ENCODE measurements around the gene MSRB3. TPM values are rescaled to one million over a fixed set of nuclear protein-coding genes. Genes with fewer than 3 reads are reported as not detected.

Gene MSRB3
- total RNA-seq, 2 donors from 2014 or later, result 3.5 to 29.6 TPM

DNA sequence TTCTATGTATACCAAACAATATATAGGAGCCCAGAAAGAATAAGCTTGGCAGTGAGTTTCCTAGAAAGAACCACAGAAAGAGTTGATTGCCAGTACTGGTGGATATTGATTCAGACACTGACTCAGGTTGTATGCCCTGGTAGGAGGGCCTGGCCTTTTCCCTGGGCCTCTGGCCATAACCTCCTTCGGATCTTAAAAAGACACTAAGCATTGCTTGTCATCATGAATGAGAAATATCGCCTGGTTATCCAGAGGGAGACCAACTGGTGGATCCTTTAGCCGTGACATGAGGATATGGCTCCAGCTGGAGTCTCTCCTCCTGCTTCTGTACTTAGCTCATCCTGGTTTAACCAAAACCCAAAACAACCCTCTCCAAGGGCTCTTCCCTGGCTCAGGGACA, 231.5 kb downstream of the MSRB3 start:
- Histone ChIP-seq H3K4me3 (no peak overlapping the region), H3K9me3 (no peaks in the 10 kb centered on the region), H3K4me1 (no peaks in the 10 kb centered on the region), H3K9ac (ENCODE audit: low read depth in 2 of 2, low read length in 2 of 2) (no peak overlapping the region), H3K27ac (no peak overlapping the region), H3K36me3 (no peaks in the 10 kb centered on the region), H3K27me3 (no peaks in the 10 kb centered on the region)
- no peak for DNase-seq
- intact Hi-C loops (cut with DNase I), result no loop called here
- TF ChIP-seq CTCF (IDR thresholded peaks at IDR 0.05), result no peak

- no peak for TF ChIP-seq CTCF (IDR thresholded peaks at IDR 0.05)
- Histone ChIP-seq H3K4me1 (no peaks in the 10 kb centered on the region), H3K4me3 (no peak overlapping the region), H3K9me3 (no peaks in the 10 kb centered on the region), H3K36me3 (no peaks in the 10 kb centered on the region), H3K27ac (no peak overlapping the region), H3K27me3 (no peaks in the 10 kb centered on the region), H3K9ac (ENCODE audit: low read depth in 2 of 2, low read length in 2 of 2) (no peak overlapping the region)
- intact Hi-C loops (cut with DNase I), result no loop called here
- DNase-seq, result peak; percentile 41
Observed at GRCh38 chr12:65510584-65511050, 232.1 kb downstream of the MSRB3 start.

GRCh38 chr12:65511134-65511834, 232.8 kb downstream of the MSRB3 start:
- H3K4me1 ChIP-seq, result no peaks in the 10 kb centered on the region
- no peak overlapping the region for H3K9ac ChIP-seq (ENCODE audit: low read depth in 2 of 2, low read length in 2 of 2)
- intact Hi-C loops (cut with DNase I), result no loop called here
- no peak for DNase-seq
- H3K36me3 ChIP-seq, result no peaks in the 10 kb centered on the region
- H3K27me3 ChIP-seq, result no peaks in the 10 kb centered on the region
- TF ChIP-seq CTCF (IDR thresholded peaks at IDR 0.05), result no peak
- H3K27ac ChIP-seq, result no peak overlapping the region
- H3K4me3 ChIP-seq, result no peak overlapping the region
- no peaks in the 10 kb centered on the region for H3K9me3 ChIP-seq

- no peaks in the 10 kb centered on the region for H3K27me3 ChIP-seq
- DNase-seq, result no peak
- no peak overlapping the region for H3K9ac ChIP-seq (ENCODE audit: low read depth in 2 of 2, low read length in 2 of 2)
- no peak for TF ChIP-seq CTCF (IDR thresholded peaks at IDR 0.05)
- no peaks in the 10 kb centered on the region for H3K36me3 ChIP-seq
- H3K4me1 ChIP-seq, result no peaks in the 10 kb centered on the region
- H3K27ac ChIP-seq, result no peak overlapping the region
- no peaks in the 10 kb centered on the region for H3K9me3 ChIP-seq
- intact Hi-C loops (cut with DNase I), result no loop called here
- no peak overlapping the region for H3K4me3 ChIP-seq
Observed at GRCh38 chr12:65511912-65512311, 233.4 kb downstream of the MSRB3 start.

Other genes with a start within 250 kb of the MSRB3 start
- gene WIF1, start 157.4 kb upstream of the MSRB3 start, total RNA-seq, result under 1 TPM in 1 of 2 donors, not detected in 1; 0.20 TPM
- 10 to 100 TPM; 28.9 to 35.6 TPM for gene LEMD3, start 109.1 kb upstream of the MSRB3 start, total RNA-seq